GM12873 (cell line): ENCODE data around the gene KBTBD13.

Experiments used
- CTCF ChIP-seq: IDR thresholded peaks from 2 replicates; pipeline ENCODE4 v1.5.1; 2012; ENCODE audit warnings: low read depth, mild to moderate bottlenecking, moderate library complexity, low read length, control low read depth; ENCODE audit not compliant: insufficient read depth; ENCODE audit errors: missing control alignments

The KBTBD13 gene

GRCh38 chr15:65087873-65088642 lies 11.5 kb downstream of the KBTBD13 start:
- TF ChIP-seq CTCF, result no peak

GRCh38 chr15:65088643-65089021 lies 12.1 kb downstream of the KBTBD13 start:
- no peak for TF ChIP-seq CTCF

GRCh38 chr15:65089206-65089824 lies 12.8 kb downstream of the KBTBD13 start:
- TF ChIP-seq CTCF, result no peak

- no peak for TF ChIP-seq CTCF
Observed at GRCh38 chr15:65091946-65092770, 15.6 kb downstream of the KBTBD13 start.

GRCh38 chr15:65092911-65093792 lies 16.6 kb downstream of the KBTBD13 start:
- no peak for TF ChIP-seq CTCF

GRCh38 chr15:65094294-65094995 lies 17.9 kb downstream of the KBTBD13 start:
- TF ChIP-seq CTCF, result no peak
